Sigmoid colon (tissue), 7 donors: Measurements from ENCODE around the gene SNAP29. TPM values are rescaled to one million over a fixed set of nuclear protein-coding genes. Genes with fewer than 3 reads are reported as not detected.

Experiments used
- DNase-seq: peaks from one replicate; pipeline ENCODE4 v3.0.0-alpha.2; 2019
- H3K27ac ChIP-seq, 4 donors: fragments of 200-600 bp; sonication (generic); one replicate each; pipeline ENCODE4 v1.5.1; 2016 to 2019; ENCODE audit warnings: mild to moderate bottlenecking in 1 of 4
- H3K27me3 ChIP-seq, 3 donors: fragments of 200-600 bp; sonication (generic); one replicate each; pipeline ENCODE4 v1.5.1; 2019; ENCODE audit warnings: mild to moderate bottlenecking in 1 of 3
- H3K36me3 ChIP-seq, 4 donors: fragments of 200-600 bp; sonication (generic); one replicate each; pipeline ENCODE4 v1.5.1; 2016 to 2019
- H3K4me1 ChIP-seq, 4 donors: fragments of 200-600 bp; sonication (generic); one replicate each; pipeline ENCODE4 v1.5.1; 2017 to 2019
- H3K4me3 ChIP-seq, 4 donors: fragments of 200-600 bp; sonication (generic); one replicate each; pipeline ENCODE4 v1.5.1; 2017 to 2019; ENCODE audit warnings: mild to moderate bottlenecking in 2 of 4, moderate library complexity in 1 of 4
- H3K9me3 ChIP-seq, 4 donors: fragments of 200-600 bp in 3 of 4; sonication (generic) in 3 of 4; one replicate each; pipeline versions ENCODE4 v1.5.1 to v1.6.1; 2013 to 2019
- CTCF ChIP-seq, 4 experiments: fragments of 450-650 bp in 3 of 4; fragments of 200-600 bp in 1 of 4; IDR thresholded peaks; one replicate each; pipeline ENCODE4 v1.5.1; 2016 to 2019; ENCODE audit warnings: antibody characterized with exemption in 4 of 4, mild to moderate bottlenecking in 3 of 4, moderate library complexity in 2 of 4
- EP300 ChIP-seq, 4 donors: sonication (generic); formaldehyde crosslinking; IDR thresholded peaks; one replicate each; pipeline ENCODE4 v1.6.1; 2017; ENCODE audit warnings: antibody characterized with exemption in 4 of 4
- POLR2A ChIP-seq, 2 donors: fragments of 450-650 bp; IDR thresholded peaks; one replicate each; pipeline ENCODE4 v1.6.1; 2016; ENCODE audit warnings: antibody characterized with exemption in 2 of 2, mild to moderate bottlenecking in 2 of 2, moderate library complexity in 2 of 2
- POLR2AphosphoS5 ChIP-seq, 4 donors: sonication (generic); formaldehyde crosslinking; IDR thresholded peaks; one replicate each; pipeline ENCODE4 v1.6.1; 2017; ENCODE audit warnings: antibody characterized with exemption in 4 of 4
- WGBS, 2 donors: extraction: QIAGEN DNeasy Blood & Tissue Kit; methylation state at CpG; one replicate each; pipeline ENCODE4 v1.1.7; 2013; 5-methylcytosine and 5-hydroxymethylcytosine counted together
- intact Hi-C: fragments of 100-400 bp; cut with DNase I; formaldehyde crosslinking; loops from one replicate; pipeline ENCODE4 v1.15.1; 2023
- polyA plus RNA-seq, 3 donors: library from polyadenylated mRNA; stranded (reverse); fragments of 200-250 nt; gene quantifications; one replicate each; pipeline ENCODE4 v1.2.3, GENCODE V29; 2013
- total RNA-seq, 4 donors: library from RNA; depleted of rRNA; stranded (reverse); fragments of >200 nt; gene quantifications; one replicate each; pipeline ENCODE4 v1.1.0, GENCODE V29; 2016
- donor health status: healthy with polysubstance abuse.
- donor health status: Bipolar disorder and iron deficiency.
- donor health status: healthy.

SNAP29 gene
- total and polyA plus RNA-seq, 7 donors: 16.2 to 25.5 (median 20.6) TPM

DNA sequence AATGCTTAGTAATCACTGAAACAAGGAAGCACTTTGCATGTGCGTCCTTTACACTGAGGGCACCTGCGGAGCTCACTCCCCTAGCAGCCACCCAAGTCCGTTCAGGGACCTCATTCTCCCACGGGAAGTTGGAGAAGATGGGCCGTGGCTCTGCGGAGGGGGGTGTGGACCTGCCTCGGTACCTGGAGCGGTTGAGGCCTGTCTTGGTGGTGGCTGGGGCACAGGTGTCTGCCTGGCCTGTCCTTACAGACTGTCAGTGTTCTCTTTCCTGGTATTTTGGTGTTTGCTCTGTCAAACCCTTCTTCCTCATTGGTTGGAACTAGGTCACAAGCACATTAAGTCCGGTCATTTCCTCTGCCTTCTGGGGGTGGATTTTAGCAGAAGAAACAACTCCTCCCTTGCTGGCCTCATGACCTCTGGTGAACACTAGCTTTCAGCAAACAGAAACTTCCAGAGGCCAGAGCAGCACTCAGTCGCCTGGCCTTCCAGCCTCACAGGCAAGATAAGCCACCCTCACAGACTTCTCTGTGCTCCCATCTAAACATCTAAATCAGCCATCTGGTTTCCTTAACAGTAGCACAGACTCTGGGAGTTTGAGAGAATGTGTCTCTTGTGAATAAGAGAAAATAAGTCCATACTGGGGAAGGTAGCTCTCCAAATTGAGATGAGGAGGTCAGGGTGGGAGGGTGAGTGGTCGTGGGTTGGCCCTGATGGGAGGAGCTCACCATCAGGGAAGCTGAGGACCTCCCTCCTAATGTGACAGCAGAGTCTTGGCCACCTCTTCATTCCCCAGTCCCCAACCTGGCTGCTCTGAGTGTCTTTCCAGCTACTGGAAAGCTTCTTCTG is 8.6 kb downstream of the SNAP29 start:
- peaks cover 0 to 47% (median 5%) of the 10 kb centered on the region in 4 donors for H3K36me3 ChIP-seq
- peaks cover 0 to 19% (median 14%) of the 10 kb centered on the region in 4 donors for H3K4me1 ChIP-seq
- no peak overlapping the region for H3K4me3 ChIP-seq
- DNase-seq: peak; percentile 71
- TF ChIP-seq CTCF (IDR thresholded peaks at IDR 0.05): no peak
- TF ChIP-seq POLR2A (IDR thresholded peaks at IDR 0.05): no peak
- no peak for TF ChIP-seq EP300 (IDR thresholded peaks at IDR 0.05)
- TF ChIP-seq POLR2AphosphoS5 (IDR thresholded peaks at IDR 0.05): peak in 2 of 4 donors; percentile 38 to 74
- intact Hi-C loops: no loop called here
- H3K9me3 ChIP-seq: no peaks in the 10 kb centered on the region
- WGBS, 2 donors: 11 to 56% methylated on average over 11 of the region's 11 CpGs
- H3K27ac ChIP-seq: peak overlapping the region; percentile 46 to 73 (median 70)
- H3K27me3 ChIP-seq: no peaks in the 10 kb centered on the region

- no peak for TF ChIP-seq CTCF (IDR thresholded peaks at IDR 0.05)
- TF ChIP-seq EP300 (IDR thresholded peaks at IDR 0.05): no peak
- no peak for TF ChIP-seq POLR2A (IDR thresholded peaks at IDR 0.05)
- TF ChIP-seq POLR2AphosphoS5 (IDR thresholded peaks at IDR 0.05): no peak
- no peak for DNase-seq
- no peak overlapping the region for H3K4me3 ChIP-seq
- no peaks in the 10 kb centered on the region for H3K27me3 ChIP-seq
- peaks cover 0 to 19% (median 14%) of the 10 kb centered on the region in 4 donors for H3K4me1 ChIP-seq
- H3K36me3 ChIP-seq: peaks cover 0 to 55% (median 8%) of the 10 kb centered on the region in 4 donors
- H3K27ac ChIP-seq: peak overlapping the region; percentile 46 to 73 (median 70)
- intact Hi-C loops: no loop called here
- H3K9me3 ChIP-seq: no peaks in the 10 kb centered on the region
- WGBS, 2 donors: 75 to 78% methylated on average over 7 of the region's 7 CpGs
Observed at GRCh38 chr22:20868025-20868962, 9.5 kb downstream of the SNAP29 start.

DNA sequence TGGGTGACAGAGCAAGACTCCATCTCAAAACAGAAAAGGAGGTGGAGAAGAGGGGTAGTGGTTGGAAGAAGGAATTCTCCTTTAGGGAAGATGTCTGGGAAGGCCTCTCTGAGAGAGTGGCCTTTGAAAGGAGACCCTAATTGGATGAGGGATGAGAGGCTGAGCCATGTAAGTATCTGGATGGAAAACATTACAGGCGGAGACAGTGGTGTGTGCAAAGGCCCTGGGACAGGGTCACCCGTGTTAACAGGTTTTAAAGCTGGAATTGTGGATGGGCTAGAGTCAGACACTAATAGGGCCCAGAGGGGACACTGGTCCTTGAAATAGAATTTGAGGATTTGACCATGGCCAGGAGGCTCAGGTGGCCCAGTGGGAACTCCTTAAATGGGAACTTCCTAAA is 10.4 kb downstream of the SNAP29 start:
- peaks cover 0 to 19% (median 14%) of the 10 kb centered on the region in 4 donors for H3K4me1 ChIP-seq
- no peak overlapping the region for H3K27ac ChIP-seq
- H3K36me3 ChIP-seq: peaks cover 0 to 51% (median 9%) of the 10 kb centered on the region in 4 donors
- no peak for DNase-seq
- intact Hi-C loops: no loop called here
- H3K27me3 ChIP-seq: no peaks in the 10 kb centered on the region
- H3K4me3 ChIP-seq: no peak overlapping the region
- 95 to 96% methylated on average over 2 of the region's 2 CpGs for WGBS, 2 donors
- no peaks in the 10 kb centered on the region for H3K9me3 ChIP-seq
- TF ChIP-seq POLR2AphosphoS5 (IDR thresholded peaks at IDR 0.05): no peak

DNA sequence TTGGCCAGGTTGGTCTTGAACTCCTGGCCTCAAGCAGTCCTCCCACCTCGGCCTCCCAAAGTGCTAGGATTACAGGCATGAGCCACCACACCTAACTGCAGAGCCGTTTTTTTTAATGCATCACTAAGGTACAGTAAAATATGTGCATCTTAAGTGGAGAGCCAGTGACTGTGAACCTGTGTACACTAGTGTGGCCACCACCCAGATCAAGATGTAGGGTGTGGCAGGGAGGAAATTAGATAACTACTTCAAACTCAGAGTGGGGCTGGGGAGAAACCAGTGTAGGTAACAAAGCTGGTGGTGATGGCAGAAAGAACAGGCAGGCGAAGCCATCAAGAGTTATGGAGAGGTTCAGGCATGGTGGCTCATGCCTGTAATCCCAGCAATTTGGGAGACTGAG is 14.4 kb downstream of the SNAP29 start:
- Histone ChIP-seq H3K4me3 (no peak overlapping the region), H3K4me1 (peaks cover 0 to under 1% (median 0%) of the 10 kb centered on the region in 4 donors), H3K27me3 (no peaks in the 10 kb centered on the region), H3K27ac (no peak overlapping the region), H3K36me3 (peaks cover 0 to 77% (median 10%) of the 10 kb centered on the region in 4 donors), H3K9me3 (no peaks in the 10 kb centered on the region)
- DNase-seq: no peak
- intact Hi-C loops: no loop called here
- whole genome bisulfite sequencing, 2 donors: 57 to 81% methylated on average over 3 of the region's 3 CpGs
- no peak for TF ChIP-seq POLR2AphosphoS5 (IDR thresholded peaks at IDR 0.05)
- no peak for TF ChIP-seq EP300 (IDR thresholded peaks at IDR 0.05)
- no peak for TF ChIP-seq POLR2A (IDR thresholded peaks at IDR 0.05)
- TF ChIP-seq CTCF (IDR thresholded peaks at IDR 0.05): no peak

DNA sequence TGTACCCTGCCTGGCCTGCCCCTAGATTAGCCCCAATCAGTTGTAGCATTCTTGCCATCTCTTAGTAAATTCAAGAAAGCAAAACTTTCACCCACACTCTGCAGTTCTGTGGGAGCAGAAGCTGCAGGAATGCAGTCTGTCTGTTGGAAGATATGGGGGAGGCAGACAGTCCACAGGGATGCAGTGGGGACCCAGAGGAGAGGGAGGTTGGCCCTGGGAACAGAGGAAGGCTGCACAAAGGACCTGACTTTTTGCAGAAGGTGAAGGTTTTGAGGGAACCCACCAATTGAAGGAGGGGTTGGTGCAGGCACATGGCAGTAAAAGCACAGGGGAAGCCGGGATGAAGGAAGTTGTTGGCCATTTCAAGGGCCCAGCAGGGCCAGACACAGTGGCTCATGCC is 16.5 kb downstream of the SNAP29 start:
- TF ChIP-seq POLR2AphosphoS5 (IDR thresholded peaks at IDR 0.05) (no peak), CTCF (IDR thresholded peaks at IDR 0.05) (no peak), EP300 (IDR thresholded peaks at IDR 0.05) (no peak), POLR2A (IDR thresholded peaks at IDR 0.05) (no peak)
- H3K36me3 ChIP-seq: peaks cover 0 to 64% (median 9%) of the 10 kb centered on the region in 4 donors
- H3K27me3 ChIP-seq: no peaks in the 10 kb centered on the region
- H3K9me3 ChIP-seq: no peaks in the 10 kb centered on the region
- no peak for DNase-seq
- H3K4me3 ChIP-seq: no peak overlapping the region
- intact Hi-C loops: no loop called here
- WGBS, 2 donors: 72 to 92% methylated on average over 1 of the region's 1 CpG
- H3K4me1 ChIP-seq: no peaks in the 10 kb centered on the region
- no peak overlapping the region for H3K27ac ChIP-seq
